Keratinocyte (primary cell): ENCODE measurements around the gene LRP1B. TPM values are rescaled to one million over a fixed set of nuclear protein-coding genes. Genes with fewer than 3 reads are reported as not detected.

Source experiments
- DNase-seq: peaks from one replicate; pipeline ENCODE4 v3.0.0-alpha.2; 2011; ENCODE audit warnings: low read depth, missing footprints, low spot score
- FAIRE-seq: peaks from 2 replicates; lab custom pipeline; 2011; peaks lifted over from hg19 to GRCh38; lab: Jason Lieb, UNC
- H2AFZ ChIP-seq: 2 replicates; pipeline ENCODE4 v1.6.0; 2012; ENCODE audit warnings: low read length, control low read depth, inconsistent platforms; ENCODE audit not compliant: control insufficient read depth
- H3K27ac ChIP-seq: 2 replicates; pipeline ENCODE4 v1.5.1; 2011; ENCODE audit warnings: low read length; ENCODE audit not compliant: control insufficient read depth, insufficient read depth
- H3K27me3 ChIP-seq: 3 replicates; pipeline ENCODE4 v1.6.0; 2011; ENCODE audit warnings: low read length; ENCODE audit not compliant: control insufficient read depth, insufficient read depth; ENCODE audit errors: extremely low read depth
- H3K36me3 ChIP-seq, 2 experiments: 2 replicates in 1 of 2; 3 replicates in 1 of 2; pipeline ENCODE4 v1.5.1; 2011; ENCODE audit warnings: low read length in 2 of 2, mild to moderate bottlenecking in 1 of 2; ENCODE audit not compliant: control insufficient read depth in 2 of 2, insufficient read depth in 2 of 2; ENCODE audit errors: extremely low read depth in 1 of 2
- H3K4me1 ChIP-seq: 3 replicates; pipeline ENCODE4 v1.5.1; 2011; ENCODE audit warnings: low read length; ENCODE audit not compliant: control insufficient read depth, insufficient read depth; ENCODE audit errors: extremely low read depth
- H3K4me2 ChIP-seq: 3 replicates; pipeline ENCODE4 v1.6.0; 2011; ENCODE audit warnings: low read depth, low read length; ENCODE audit not compliant: control insufficient read depth, insufficient read depth; ENCODE audit errors: extremely low read depth
- H3K4me3 ChIP-seq, 3 experiments: fragments of 200-600 bp in 1 of 3; sonication (generic) in 1 of 3; 2 replicates in 2 of 3; 3 replicates in 1 of 3; pipeline ENCODE4 v1.5.1; 2011 to 2016; ENCODE audit warnings: low read length in 3 of 3, mild to moderate bottlenecking in 3 of 3, control low read depth in 2 of 3, inconsistent platforms in 1 of 3, low read depth in 1 of 3, mixed read lengths in 1 of 3, mixed run types in 1 of 3, moderate library complexity in 1 of 3; ENCODE audit not compliant: control insufficient read depth in 2 of 3, insufficient read depth in 2 of 3; ENCODE audit errors: extremely low read depth in 1 of 3
- H3K79me2 ChIP-seq: 2 replicates; pipeline ENCODE4 v1.6.0; 2012; ENCODE audit warnings: low read length; ENCODE audit not compliant: control insufficient read depth, insufficient read depth
- H3K9ac ChIP-seq: 3 replicates; pipeline ENCODE4 v1.6.0; 2011; ENCODE audit warnings: low read length; ENCODE audit not compliant: control insufficient read depth, insufficient read depth; ENCODE audit errors: extremely low read depth
- H3K9me1 ChIP-seq: 3 replicates; pipeline ENCODE4 v1.6.0; 2011; ENCODE audit warnings: low read length; ENCODE audit not compliant: control insufficient read depth, insufficient read depth; ENCODE audit errors: extremely low read depth
- H3K9me3 ChIP-seq: 2 replicates; pipeline ENCODE4 v1.5.1; 2012; ENCODE audit warnings: low read depth, low read length; ENCODE audit not compliant: control insufficient read depth
- H4K20me1 ChIP-seq: 3 replicates; pipeline ENCODE4 v1.6.0; 2011; ENCODE audit warnings: low read length; ENCODE audit not compliant: control insufficient read depth, insufficient read depth; ENCODE audit errors: extremely low read depth
- CTCF ChIP-seq, 3 experiments: IDR thresholded peaks in 1 of 3; conservative IDR thresholded peaks in 1 of 3; optimal IDR thresholded peaks in 1 of 3; 2 replicates in 2 of 3; 3 replicates in 1 of 3; pipeline versions ENCODE3 to v1.5.1; 2011; ENCODE audit warnings: low read length in 3 of 3, mild to moderate bottlenecking in 3 of 3, moderate library complexity in 2 of 3, control low read depth in 1 of 3, inconsistent platforms in 1 of 3; ENCODE audit not compliant: insufficient read depth in 2 of 3; ENCODE audit errors: extremely low read depth in 1 of 3
- EZH2 ChIP-seq: IDR thresholded peaks from one replicate; pipeline ENCODE4 v1.6.1; 2012; ENCODE audit warnings: inconsistent platforms, mild to moderate bottlenecking, low read length, moderate library complexity
- dilution Hi-C: fragments of 300-500 bp; cut with MboI; formaldehyde crosslinking; loops from one replicate; pipeline ENCODE4 v1.7.0; 2020; ENCODE audit warnings: low sequenced_read_pairs; ENCODE audit not compliant: extremely low pct_ligation_motif_present
- polyA plus RNA-seq, 5 experiments: library from polyadenylated mRNA; depleted of rRNA in 3 of 5; stranded (reverse) in 3 of 5; stranded (forward) in 1 of 5; unstranded in 1 of 5; fragments of >200 nt; gene quantifications; 1 replicate in 1 of 5; 2 replicates in 3 of 5; 3 replicates in 1 of 5; pipeline versions ENCODE4 v1.2.1 to v1.2.3, GENCODE V29; 2011 to 2012; ENCODE audit warnings: missing spikeins in 2 of 5, low read depth in 1 of 5, low replicate concordance in 1 of 5

LRP1B gene
- polyA plus RNA-seq, 1 donor (not counting 4 experiments of a cell fraction or from before 2014, with no cell fraction given), result not detected

GRCh38 chr2:140276661-140277060 lies 1854.2 kb downstream of the LRP1B start:
- DNase-seq (no peak), FAIRE-seq (no peak)
- Histone ChIP-seq H3K9ac (no peak overlapping the region), H3K9me3 (no peaks in the 10 kb centered on the region), H3K36me3 (no peaks in the 10 kb centered on the region), H3K4me3 (no peak overlapping the region), H3K27ac (no peak overlapping the region), H3K4me1 (no peaks in the 10 kb centered on the region), H3K79me2 (no peaks in the 10 kb centered on the region), H3K27me3 (no peaks in the 10 kb centered on the region), H2AFZ (no peak overlapping the region), H3K4me2 (no peak overlapping the region), H3K9me1 (no peaks in the 10 kb centered on the region), H4K20me1 (no peaks in the 10 kb centered on the region)
- dilution Hi-C loops, result no loop called here
- no peak for TF ChIP-seq EZH2
- no peak for TF ChIP-seq CTCF (optimal IDR thresholded peaks at IDR 0.05 in 1 of 3, IDR thresholded peaks at IDR 0.05 in 1 of 3, conservative IDR thresholded peaks at IDR 0.05 in 1 of 3; ENCODE audit: extremely low read depth in 1 of 3, insufficient read depth in 2 of 3, low read length in 3 of 3)

- Histone ChIP-seq H3K9ac (no peak overlapping the region), H3K4me1 (no peaks in the 10 kb centered on the region), H3K9me1 (no peaks in the 10 kb centered on the region), H3K4me2 (no peak overlapping the region), H3K27ac (no peak overlapping the region), H2AFZ (peak overlapping the region; percentile 13), H3K9me3 (no peaks in the 10 kb centered on the region), H4K20me1 (no peaks in the 10 kb centered on the region), H3K79me2 (no peaks in the 10 kb centered on the region), H3K4me3 (no peak overlapping the region), H3K36me3 (no peaks in the 10 kb centered on the region), H3K27me3 (no peaks in the 10 kb centered on the region)
- dilution Hi-C loops, result no loop called here
- FAIRE-seq, result peak; percentile 13
- no peak for TF ChIP-seq CTCF (optimal IDR thresholded peaks at IDR 0.05 in 1 of 3, IDR thresholded peaks at IDR 0.05 in 1 of 3, conservative IDR thresholded peaks at IDR 0.05 in 1 of 3; ENCODE audit: extremely low read depth in 1 of 3, insufficient read depth in 2 of 3, low read length in 3 of 3)
- no peak for TF ChIP-seq EZH2
- DNase-seq, result no peak
Observed at GRCh38 chr2:140275427-140275826, 1855.4 kb downstream of the LRP1B start.
